Smooth muscle cell (in vitro differentiated cells): ENCODE data around the gene IL6. TPM values are rescaled to one million over a fixed set of nuclear protein-coding genes. Genes with fewer than 3 reads are reported as not detected.

ENCODE experiments used
- DNase-seq: peaks from one replicate; lab custom pipeline; 2025; ENCODE audit not compliant: unreplicated experiment; lab: John Stamatoyannopoulos, UW
- H2AFZ ChIP-seq: fragments of 200-600 bp; sonication (generic); 2 replicates; pipeline ENCODE4 v1.6.0; 2016; ENCODE audit warnings: antibody characterized with exemption, low read depth, mild to moderate bottlenecking
- H3F3A ChIP-seq: fragments of 200-600 bp; sonication (generic); 2 replicates; pipeline ENCODE4 v1.6.0; 2017; ENCODE audit warnings: antibody characterized with exemption, low read depth
- H3K27ac ChIP-seq: fragments of 200-600 bp; sonication (generic); 2 replicates; pipeline ENCODE4 v1.5.1; 2016; ENCODE audit warnings: low read depth, mild to moderate bottlenecking
- H3K27me3 ChIP-seq: fragments of 200-600 bp; sonication (generic); 2 replicates; pipeline ENCODE4 v1.6.1; 2016; ENCODE audit warnings: low read depth, mild to moderate bottlenecking
- H3K36me3 ChIP-seq: fragments of 200-600 bp; sonication (generic); 2 replicates; pipeline ENCODE4 v1.5.1; 2016; ENCODE audit warnings: low read depth
- H3K4me1 ChIP-seq: fragments of 200-600 bp; sonication (generic); 2 replicates; pipeline ENCODE4 v1.5.1; 2016; ENCODE audit warnings: low read depth
- H3K4me2 ChIP-seq: fragments of 200-600 bp; sonication (generic); 2 replicates; pipeline ENCODE4 v1.6.0; 2016; ENCODE audit warnings: mild to moderate bottlenecking
- H3K4me3 ChIP-seq: fragments of 200-600 bp; sonication (generic); 2 replicates; pipeline ENCODE4 v1.5.1; 2016; ENCODE audit warnings: mild to moderate bottlenecking
- H3K79me2 ChIP-seq: fragments of 200-600 bp; sonication (generic); 2 replicates; pipeline ENCODE4 v1.6.0; 2016; ENCODE audit warnings: low read depth, mild to moderate bottlenecking
- H3K9ac ChIP-seq: fragments of 200-600 bp; sonication (generic); 2 replicates; pipeline ENCODE4 v1.6.0; 2016; ENCODE audit warnings: low read depth
- H3K9me3 ChIP-seq: fragments of 200-600 bp; sonication (generic); replicated peaks from 2 replicates; pipeline ENCODE4 v1.5.1; 2016; ENCODE audit warnings: low read depth
- H4K20me1 ChIP-seq: fragments of 200-600 bp; sonication (generic); 2 replicates; pipeline ENCODE4 v1.6.0; 2016; ENCODE audit warnings: low read depth
- CTCF ChIP-seq: fragments of 200-600 bp; sonication (generic); IDR thresholded peaks from 2 replicates; pipeline ENCODE4 v1.5.1; 2017; ENCODE audit warnings: borderline replicate concordance, mild to moderate bottlenecking, antibody characterized with exemption; ENCODE audit not compliant: insufficient read depth, poor library complexity, severe bottlenecking
- WGBS: methylation state at CpG from one replicate; pipeline ENCODE4 v1.1.7; 2016; ENCODE audit warnings: low lambda C conversion rate; 5-methylcytosine and 5-hydroxymethylcytosine counted together
- polyA plus RNA-seq: library from polyadenylated mRNA; unstranded; fragments of >200 nt; fragmentation: Nextera tagmentation; extraction: Ambion mirVana; gene quantifications from 2 replicates; pipeline ENCODE4 v1.2.1, GENCODE V29; 2016
- total RNA-seq: library from RNA; depleted of rRNA; stranded (reverse); fragments of >200 nt; gene quantifications from 2 replicates; pipeline ENCODE4 v1.2.3, GENCODE V29; 2014

The IL6 gene
- total and polyA plus RNA-seq, 2 experiments from 2014 or later = 0.31 to 19.1 TPM

DNA sequence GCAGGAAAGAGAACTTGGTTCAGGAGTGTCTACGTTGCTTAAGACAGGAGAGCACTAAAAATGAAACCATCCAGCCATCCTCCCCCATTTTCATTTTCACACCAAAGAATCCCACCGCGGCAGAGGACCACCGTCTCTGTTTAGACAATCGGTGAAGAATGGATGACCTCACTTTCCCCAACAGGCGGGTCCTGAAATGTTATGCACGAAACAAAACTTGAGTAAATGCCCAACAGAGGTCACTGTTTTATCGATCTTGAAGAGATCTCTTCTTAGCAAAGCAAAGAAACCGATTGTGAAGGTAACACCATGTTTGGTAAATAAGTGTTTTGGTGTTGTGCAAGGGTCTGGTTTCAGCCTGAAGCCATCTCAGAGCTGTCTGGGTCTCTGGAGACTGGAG lies 1.4 kb upstream of the IL6 start:
- no peaks in the 10 kb centered on the region for H3K9me3 ChIP-seq
- no peak overlapping the region for H3K4me3 ChIP-seq
- peak overlapping the region; percentile 89 for H3K4me2 ChIP-seq
- no peaks in the 10 kb centered on the region for H3K27me3 ChIP-seq
- H3K36me3 ChIP-seq = no peaks in the 10 kb centered on the region
- peak; percentile 20 for TF ChIP-seq CTCF
- H2AFZ ChIP-seq = no peak overlapping the region
- peaks cover 4% of the 10 kb centered on the region for H3K4me1 ChIP-seq
- no peaks in the 10 kb centered on the region for H3K79me2 ChIP-seq
- no peak overlapping the region for H3K27ac ChIP-seq
- 54% methylated on average over 9 of the region's 9 CpGs for WGBS
- no peak overlapping the region for H3K9ac ChIP-seq
- no peaks in the 10 kb centered on the region for H4K20me1 ChIP-seq
- DNase-seq = no peak
- H3F3A ChIP-seq = peaks cover 6% of the 10 kb centered on the region

- H3K79me2 ChIP-seq = no peaks in the 10 kb centered on the region
- DNase-seq = peak; percentile 10
- H2AFZ ChIP-seq = peak overlapping the region; percentile 25
- no peaks in the 10 kb centered on the region for H4K20me1 ChIP-seq
- H3K9me3 ChIP-seq = no peaks in the 10 kb centered on the region
- peaks cover 4% of the 10 kb centered on the region for H3K4me1 ChIP-seq
- no peak overlapping the region for H3K9ac ChIP-seq
- 1% methylated on average over 8 of the region's 8 CpGs for WGBS
- peak overlapping the region; percentile 89 for H3K4me2 ChIP-seq
- TF ChIP-seq CTCF = peak; percentile 46
- no peaks in the 10 kb centered on the region for H3K36me3 ChIP-seq
- peak overlapping the region; percentile 77 for H3K27ac ChIP-seq
- peaks cover 6% of the 10 kb centered on the region for H3F3A ChIP-seq
- H3K27me3 ChIP-seq = no peaks in the 10 kb centered on the region
- H3K4me3 ChIP-seq = peak overlapping the region; percentile 51
Observed at GRCh38 chr7:22726345-22726906, 574 bp upstream of the IL6 start.

- Histone ChIP-seq H4K20me1 (no peaks in the 10 kb centered on the region), H3K79me2 (no peaks in the 10 kb centered on the region), H3K4me2 (peak overlapping the region; percentile 89), H2AFZ (no peak overlapping the region), H3K9me3 (no peaks in the 10 kb centered on the region), H3K27ac (peak overlapping the region; percentile 77), H3K9ac (no peak overlapping the region), H3K36me3 (no peaks in the 10 kb centered on the region), H3F3A (peaks cover 6% of the 10 kb centered on the region), H3K4me1 (peaks cover 4% of the 10 kb centered on the region), H3K27me3 (no peaks in the 10 kb centered on the region), H3K4me3 (peak overlapping the region; percentile 51)
- TF ChIP-seq CTCF = no peak
- WGBS = 82% methylated on average over 3 of the region's 3 CpGs
- no peak for DNase-seq
Observed at GRCh38 chr7:22727714-22728035, 675 bp downstream of the IL6 start.

- Histone ChIP-seq H3K79me2 (no peaks in the 10 kb centered on the region), H4K20me1 (no peaks in the 10 kb centered on the region), H3K27me3 (no peaks in the 10 kb centered on the region), H3K4me2 (no peak overlapping the region), H2AFZ (no peak overlapping the region), H3K4me3 (no peak overlapping the region), H3K9ac (no peak overlapping the region), H3K9me3 (no peaks in the 10 kb centered on the region), H3K36me3 (no peaks in the 10 kb centered on the region), H3K4me1 (peaks cover 4% of the 10 kb centered on the region), H3K27ac (no peak overlapping the region), H3F3A (peaks cover 6% of the 10 kb centered on the region)
- peak; percentile 37 for TF ChIP-seq CTCF
- no peak for DNase-seq
- WGBS = 96% methylated on average over 1 of the region's 1 CpG
Observed at GRCh38 chr7:22728401-22729029, 1.5 kb downstream of the IL6 start.
